ENCODE data around the gene ARHGAP22.
A peak's percentile ranks its signal among the peaks of the same experiment; 100 is the strongest.

The ARHGAP22 gene

GRCh38 chr10:48633381-48634197 is 28.7 kb upstream of the ARHGAP22 start:
- DNase-seq (ENCODE audit: low spot score) = no peak

GRCh38 chr10:48632166-48632565 is 27.3 kb upstream of the ARHGAP22 start:
- DNase-seq (ENCODE audit: low spot score) = no peak

- no peak for DNase-seq (ENCODE audit: low spot score)
Measured at GRCh38 chr10:48627984-48628609, 23.2 kb upstream of the ARHGAP22 start.

GRCh38 chr10:48626986-48627731 is 22.3 kb upstream of the ARHGAP22 start:
- DNase-seq (ENCODE audit: low spot score) = no peak

GRCh38 chr10:48626447-48626846 is 21.6 kb upstream of the ARHGAP22 start:
- no peak for DNase-seq (ENCODE audit: low spot score)

- DNase-seq (ENCODE audit: low spot score) = no peak
Measured at GRCh38 chr10:48625826-48626134, 20.9 kb upstream of the ARHGAP22 start.

GRCh38 chr10:48623607-48624132 is 18.8 kb upstream of the ARHGAP22 start:
- no peak for DNase-seq (ENCODE audit: low spot score)

GRCh38 chr10:48623009-48623408 is 18.1 kb upstream of the ARHGAP22 start:
- no peak for DNase-seq (ENCODE audit: low spot score)

GRCh38 chr10:48620719-48621118 is 15.8 kb upstream of the ARHGAP22 start:
- DNase-seq (ENCODE audit: low spot score) = no peak

GRCh38 chr10:48616436-48616835 is 11.6 kb upstream of the ARHGAP22 start:
- no peak for DNase-seq (ENCODE audit: low spot score)

GRCh38 chr10:48614481-48615390 is 9.9 kb upstream of the ARHGAP22 start:
- DNase-seq (ENCODE audit: low spot score) = no peak

GRCh38 chr10:48613016-48613415 is 8.1 kb upstream of the ARHGAP22 start:
- DNase-seq (ENCODE audit: low spot score) = no peak

GRCh38 chr10:48612236-48612943 is 7.5 kb upstream of the ARHGAP22 start:
- no peak for DNase-seq (ENCODE audit: low spot score)

- no peak for DNase-seq (ENCODE audit: low spot score)
Measured at GRCh38 chr10:48611133-48611532, 6.3 kb upstream of the ARHGAP22 start.

- no peak for DNase-seq (ENCODE audit: low spot score)
Measured at GRCh38 chr10:48610585-48611093, 5.8 kb upstream of the ARHGAP22 start.

- no peak for DNase-seq (ENCODE audit: low spot score)
Measured at GRCh38 chr10:48609899-48610584, 5.2 kb upstream of the ARHGAP22 start.

- no peak for DNase-seq (ENCODE audit: low spot score)
Measured at GRCh38 chr10:48609441-48609840, 4.6 kb upstream of the ARHGAP22 start.

- no peak for DNase-seq (ENCODE audit: low spot score)
Measured at GRCh38 chr10:48608976-48609375, 4.1 kb upstream of the ARHGAP22 start.

- peak; percentile 36 for DNase-seq (ENCODE audit: low spot score)
Measured at GRCh38 chr10:48608279-48608681, 3.4 kb upstream of the ARHGAP22 start.
